ENCODE results near the gene CLEC10A. TPM values are rescaled to one million over a fixed set of nuclear protein-coding genes. Genes with fewer than 3 reads are reported as not detected.
A peak's percentile ranks its signal among the peaks of the same experiment; 100 is the strongest.

CLEC10A gene
- polyA plus RNA-seq, 3 donors, result 22.7 to 69.4 (median 61.9) TPM

DNA sequence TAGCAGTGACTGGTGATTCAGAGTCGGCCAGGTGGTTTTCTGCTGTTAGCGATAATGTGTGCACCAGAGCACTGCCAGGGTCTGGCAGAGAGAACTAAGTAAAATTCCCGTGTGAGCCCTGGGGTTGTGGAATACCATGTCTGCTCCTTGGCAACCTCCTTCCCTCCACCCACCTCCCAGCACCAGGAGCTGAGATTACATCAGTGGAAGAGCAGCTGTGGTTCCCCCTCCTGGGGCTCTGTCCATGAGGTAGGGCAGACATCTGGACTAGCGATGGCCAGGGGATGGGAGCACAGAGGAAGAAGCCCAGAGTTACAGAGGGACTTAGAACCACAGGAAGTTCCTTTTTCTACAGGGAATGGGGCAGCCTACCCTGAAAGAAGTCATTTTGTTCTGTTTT lies 15.8 kb downstream of the CLEC10A start:
- no peak for DNase-seq
- Histone ChIP-seq H3K79me2 (ENCODE audit: insufficient read depth, low read length) (no peaks in the 10 kb centered on the region), H3K4me1 (ENCODE audit: control insufficient read depth in 1 of 2, insufficient read depth in 2 of 2, low read length in 2 of 2) (peaks cover 7 to 23% of the 10 kb centered on the region in 2 donors), H3K4me3 (replicated peaks in 1 of 3; ENCODE audit: low read depth in 2 of 3, low read length in 3 of 3) (no peak overlapping the region), H4K20me1 (ENCODE audit: insufficient read depth, low read length) (no peaks in the 10 kb centered on the region), H3K27me3 (ENCODE audit: control insufficient read depth in 2 of 2, insufficient read depth in 2 of 2, low read length in 2 of 2) (no peaks in the 10 kb centered on the region), H3K36me3 (replicated peaks in 1 of 2; ENCODE audit: control insufficient read depth in 1 of 2, insufficient read depth in 2 of 2, low read length in 2 of 2) (no peaks in the 10 kb centered on the region), H3K9me3 (replicated peaks in 1 of 2; ENCODE audit: control insufficient read depth in 1 of 2, insufficient read depth in 1 of 2, low read length in 2 of 2) (peaks cover 14% of the 10 kb centered on the region in 2 donors), H3K27ac (ENCODE audit: low read depth in 1 of 2, low read length in 2 of 2) (no peak overlapping the region), H2AFZ (ENCODE audit: insufficient read depth, low read depth, low read length, poor library complexity, severe bottlenecking) (no peak overlapping the region), H3K4me2 (replicated peaks; ENCODE audit: extremely low read depth, low read length, poor library complexity, severe bottlenecking) (no peak overlapping the region), H3K9ac (ENCODE audit: insufficient read depth, low read length, poor library complexity, severe bottlenecking) (no peak overlapping the region)
- 82% methylated on average over 2 of the region's 4 CpGs for WGBS (ENCODE audit: insufficient coverage)
- H3K4me3 Mint-ChIP-seq, result peak overlapping the region in 1 of 2 donors; percentile 24
- peaks cover 25% of the 10 kb centered on the region for H3K4me1 Mint-ChIP-seq
- H3K27me3 Mint-ChIP-seq (ENCODE audit: low read depth in 3 of 3), result peaks cover 8 to 10% (median 9%) of the 10 kb centered on the region in 3 donors
- H3K36me3 Mint-ChIP-seq, result peaks cover 11 to 14% of the 10 kb centered on the region in 2 donors
- peaks cover 11 to 21% (median 17%) of the 10 kb centered on the region in 7 donors for H3K9me3 Mint-ChIP-seq
- H3K27ac Mint-ChIP-seq, result peak overlapping the region in 1 of 7 donors; percentile 30
- no peak for TF ChIP-seq CTCF (IDR thresholded peaks at IDR 0.05)
- intact Hi-C loops (cut with micrococcal nuclease), result loop anchor here in 1 of 2 donors (5.0 kb wide), 1 partner anchor 33 kb away; no protein-coding TSS in a partner anchor

GRCh38 chr17:7063518-7064094 lies 16.4 kb downstream of the CLEC10A start:
- peak overlapping the region in 1 of 2 donors; percentile 24 for H3K4me3 Mint-ChIP-seq
- no peak overlapping the region for H3K4me2 ChIP-seq (replicated peaks; ENCODE audit: extremely low read depth, low read length, poor library complexity, severe bottlenecking)
- peaks cover 9 to 14% of the 10 kb centered on the region in 2 donors for H3K9me3 ChIP-seq (replicated peaks in 1 of 2; ENCODE audit: control insufficient read depth in 1 of 2, insufficient read depth in 1 of 2, low read length in 2 of 2)
- no peaks in the 10 kb centered on the region for H3K79me2 ChIP-seq (ENCODE audit: insufficient read depth, low read length)
- no peaks in the 10 kb centered on the region for H3K36me3 ChIP-seq (replicated peaks in 1 of 2; ENCODE audit: control insufficient read depth in 1 of 2, insufficient read depth in 2 of 2, low read length in 2 of 2)
- H3K27me3 ChIP-seq (ENCODE audit: control insufficient read depth in 2 of 2, insufficient read depth in 2 of 2, low read length in 2 of 2), result no peaks in the 10 kb centered on the region
- H2AFZ ChIP-seq (ENCODE audit: insufficient read depth, low read depth, low read length, poor library complexity, severe bottlenecking), result no peak overlapping the region
- H3K4me1 ChIP-seq (ENCODE audit: control insufficient read depth in 1 of 2, insufficient read depth in 2 of 2, low read length in 2 of 2), result peaks cover 14 to 28% of the 10 kb centered on the region in 2 donors
- TF ChIP-seq CTCF (IDR thresholded peaks at IDR 0.05), result no peak
- peaks cover 9 to 10% (median 9%) of the 10 kb centered on the region in 3 donors for H3K27me3 Mint-ChIP-seq (ENCODE audit: low read depth in 3 of 3)
- H4K20me1 ChIP-seq (ENCODE audit: insufficient read depth, low read length), result no peaks in the 10 kb centered on the region
- no peak overlapping the region for H3K4me3 ChIP-seq (replicated peaks in 1 of 3; ENCODE audit: low read depth in 2 of 3, low read length in 3 of 3)
- peaks cover 7 to 8% of the 10 kb centered on the region in 2 donors for H3K36me3 Mint-ChIP-seq
- H3K9me3 Mint-ChIP-seq, result peaks cover 10 to 17% (median 13%) of the 10 kb centered on the region in 7 donors
- H3K27ac Mint-ChIP-seq, result peak overlapping the region in 1 of 7 donors; percentile 63
- no peak for DNase-seq
- no peak overlapping the region for H3K27ac ChIP-seq (ENCODE audit: low read depth in 1 of 2, low read length in 2 of 2)
- 96% methylated on average over 3 of the region's 6 CpGs for WGBS (ENCODE audit: insufficient coverage)
- H3K4me1 Mint-ChIP-seq, result peaks cover 32% of the 10 kb centered on the region
- intact Hi-C loops (cut with micrococcal nuclease), result loop anchor here in 1 of 2 donors (5.0 kb wide), 1 partner anchor 34 kb away; no protein-coding TSS in a partner anchor
- H3K9ac ChIP-seq (ENCODE audit: insufficient read depth, low read length, poor library complexity, severe bottlenecking), result no peak overlapping the region
